ENCODE results near the gene TTC24.

GRCh38 chr1:156626079-156626438, 46.5 kb downstream of the TTC24 start:
- TF ChIP-seq CTCF (IDR thresholded peaks at IDR 0.05) (peak in 2 of 6 experiments; percentile 20 to 48), POLR2A (IDR thresholded peaks at IDR 0.05) (no peak)
